A549 treated with dexamethasone at 1 μM for 4 hours (cell line): ENCODE measurements around the gene FAT1. TPM values are rescaled to one million over a fixed set of nuclear protein-coding genes. Genes with fewer than 3 reads are reported as not detected.

ENCODE experiments used
- total RNA-seq: library from RNA; stranded (reverse); fragments of 200-300 nt; extraction: Qiagen RNA extraction; gene quantifications from 5 replicates; pipeline ENCODE4 v1.2.3, GENCODE V29; 2022

Gene FAT1
- total RNA-seq, result 160 to 191 TPM (median 183 TPM) in 5 replicates

GRCh38 chr4:186723292-186724057 is at the start of gene FAT1:
FAT1 (minus strand) TSS chr4:186723856; CDS start chr4:186709827, 14,029 bp downstream.

GRCh38 chr4:186554914-186555827 is 168.5 kb downstream of the FAT1 start, which contains the start of gene MTNR1A:
MTNR1A (minus strand) TSS chr4:186555567; CDS start chr4:186555365, 202 bp downstream.

Other genes starting within 250 kb of the FAT1 start
- 0.38 to 0.88 TPM (median 0.58 TPM) in 5 replicates for gene MTNR1A, start 168.3 kb downstream of the FAT1 start, total RNA-seq